Liver (tissue), 9 donors: Measurements from ENCODE around the gene LBH. TPM values are rescaled to one million over a fixed set of nuclear protein-coding genes. Genes with fewer than 3 reads are reported as not detected.

Source experiments
- DNase-seq: peaks from one replicate; pipeline ENCODE4 v3.0.0-alpha.2; 2017; ENCODE audit warnings: low spot score
- H3K27ac ChIP-seq, 2 donors: one replicate each; pipeline ENCODE4 v1.7.0; 2013; ENCODE audit warnings: inconsistent platforms in 2 of 2, low read length in 2 of 2, control low read depth in 1 of 2, low read depth in 1 of 2, mild to moderate bottlenecking in 1 of 2
- H3K27me3 ChIP-seq, 4 donors: one replicate each; pipeline versions ENCODE4 v1.6.1 to v1.7.0; 2013; ENCODE audit warnings: low read length in 3 of 4, inconsistent platforms in 1 of 4, mild to moderate bottlenecking in 1 of 4, moderate library complexity in 1 of 4; ENCODE audit not compliant: control insufficient read depth in 4 of 4, insufficient read depth in 4 of 4
- H3K36me3 ChIP-seq, 4 donors: one replicate each; pipeline versions ENCODE4 v1.6.1 to v1.7.0; 2013; ENCODE audit warnings: low read length in 3 of 4, mild to moderate bottlenecking in 3 of 4, low read depth in 1 of 4, moderate library complexity in 1 of 4; ENCODE audit not compliant: control insufficient read depth in 4 of 4, insufficient read depth in 3 of 4
- H3K4me1 ChIP-seq, 4 donors: one replicate each; pipeline versions ENCODE4 v1.6.1 to v1.7.0; 2013; ENCODE audit warnings: low read length in 3 of 4, mild to moderate bottlenecking in 3 of 4, moderate library complexity in 1 of 4; ENCODE audit not compliant: control insufficient read depth in 4 of 4, insufficient read depth in 4 of 4
- H3K4me3 ChIP-seq, 3 donors: one replicate each; pipeline versions ENCODE4 v1.6.1 to v1.7.0; 2013; ENCODE audit warnings: low read length in 3 of 3, control low read depth in 1 of 3, low read depth in 1 of 3, mild to moderate bottlenecking in 1 of 3
- H3K9ac ChIP-seq, 2 donors: one replicate each; pipeline ENCODE4 v1.7.0; 2013; ENCODE audit warnings: low read length in 2 of 2, mild to moderate bottlenecking in 2 of 2, moderate library complexity in 2 of 2, control low read depth in 1 of 2, low read depth in 1 of 2
- H3K9me3 ChIP-seq, 4 donors: one replicate each; pipeline versions ENCODE4 v1.6.1 to v1.7.0; 2013; ENCODE audit warnings: low read length in 3 of 4; ENCODE audit not compliant: control insufficient read depth in 4 of 4
- CTCF ChIP-seq: fragments of 150-350 bp; IDR thresholded peaks from 2 replicates; pipeline ENCODE4 v1.5.1; 2017; ENCODE audit warnings: improper control_type of control experiment, low read depth, low read length; ENCODE audit not compliant: missing input control
- EGR1 ChIP-seq, 2 donors: IDR thresholded peaks; 2 replicates each; pipeline ENCODE4 v1.6.1; 2016 to 2018; ENCODE audit warnings: antibody characterized with exemption in 2 of 2, low read depth in 2 of 2
- FOXA1 ChIP-seq: IDR thresholded peaks from 2 replicates; pipeline ENCODE4 v1.6.1; 2016; ENCODE audit warnings: antibody characterized with exemption
- FOXA2 ChIP-seq: IDR thresholded peaks from 2 replicates; pipeline ENCODE4 v1.6.1; 2016; ENCODE audit warnings: antibody characterized with exemption
- GABPA ChIP-seq, 2 donors: IDR thresholded peaks in 1 of 2; conservative IDR thresholded peaks in 1 of 2; 2 replicates each; pipeline ENCODE4 v1.6.1; 2016; ENCODE audit warnings: antibody characterized with exemption in 2 of 2, mild to moderate bottlenecking in 1 of 2, moderate library complexity in 1 of 2
- HNF4A ChIP-seq, 2 donors: conservative IDR thresholded peaks; 2 replicates each; pipeline ENCODE4 v1.6.1; 2016; ENCODE audit warnings: antibody characterized with exemption in 2 of 2, mild to moderate bottlenecking in 2 of 2
- HNF4G ChIP-seq: IDR thresholded peaks from 2 replicates; pipeline ENCODE4 v1.6.1; 2016; ENCODE audit warnings: antibody characterized with exemption
- JUND ChIP-seq, 2 donors: IDR thresholded peaks; 2 replicates each; pipeline ENCODE4 v1.6.1; 2016; ENCODE audit warnings: antibody characterized with exemption in 2 of 2
- NR2F2 ChIP-seq: IDR thresholded peaks from 2 replicates; pipeline ENCODE4 v1.6.1; 2016; ENCODE audit warnings: antibody characterized with exemption
- RAD21 ChIP-seq, 2 donors: IDR thresholded peaks; 2 replicates each; pipeline ENCODE4 v1.6.1; 2016; ENCODE audit warnings: antibody characterized with exemption in 2 of 2, mild to moderate bottlenecking in 2 of 2
- REST ChIP-seq: IDR thresholded peaks from 2 replicates; pipeline ENCODE4 v1.6.1; 2016; ENCODE audit warnings: antibody characterized with exemption, mild to moderate bottlenecking
- RXRA ChIP-seq, 2 donors: IDR thresholded peaks; 2 replicates each; pipeline ENCODE4 v1.6.1; 2017 to 2018; ENCODE audit warnings: antibody characterized with exemption in 2 of 2, mild to moderate bottlenecking in 1 of 2
- SP1 ChIP-seq: IDR thresholded peaks from 2 replicates; pipeline ENCODE4 v1.6.1; 2018; ENCODE audit warnings: antibody characterized with exemption, mild to moderate bottlenecking
- TAF1 ChIP-seq: conservative IDR thresholded peaks from 2 replicates; pipeline ENCODE4 v1.6.1; 2016; ENCODE audit warnings: antibody characterized with exemption, mild to moderate bottlenecking
- YY1 ChIP-seq: IDR thresholded peaks from 2 replicates; pipeline ENCODE4 v1.6.1; 2016; ENCODE audit warnings: antibody characterized with exemption, mild to moderate bottlenecking
- ZBTB33 ChIP-seq: IDR thresholded peaks from 2 replicates; pipeline ENCODE4 v1.6.1; 2016; ENCODE audit warnings: antibody characterized with exemption
- WGBS: extraction: QIAGEN DNeasy Blood & Tissue Kit; methylation state at CpG from one replicate; pipeline ENCODE4 v1.1.7; 2013; 5-methylcytosine and 5-hydroxymethylcytosine counted together
- polyA plus RNA-seq, 2 donors: library from polyadenylated mRNA; stranded (reverse) in 1 of 2; unstranded in 1 of 2; fragments of 200-250 nt in 1 of 2; fragments of >200 nt in 1 of 2; fragmentation: Nextera tagmentation in 1 of 2; extraction: Ambion mirVana in 1 of 2; gene quantifications; one replicate each; pipeline versions ENCODE4 v1.2.1 to v1.2.3, GENCODE V29; 2013 to 2015
- total RNA-seq, 2 donors: library from RNA; depleted of rRNA; stranded (reverse); fragments of >200 nt; gene quantifications; one replicate each; pipeline ENCODE4 v1.2.3, GENCODE V29; 2014
- TF ChIP-seq, protein P1 (sequence below): IDR thresholded peaks from 2 replicates; pipeline ENCODE4 v1.6.1; 2016; ENCODE audit warnings: antibody characterized with exemption
- TF ChIP-seq, protein P2 (sequence below): IDR thresholded peaks from 2 replicates; pipeline ENCODE4 v1.6.1; 2016; ENCODE audit warnings: antibody characterized with exemption
- donor health status: healthy.
- donor health status: healthy.
- donor health status: healthy.
- donor health status: healthy.
- donor health status: healthy.

Gene LBH
- total and polyA plus RNA-seq, 4 donors, result 4.1 to 50.8 (median 9.1) TPM

- 77% methylated on average over 3 of the region's 3 CpGs for WGBS
- DNase-seq, result no peak
- Histone ChIP-seq H3K9me3 (no peaks in the 10 kb centered on the region), H3K4me1 (no peaks in the 10 kb centered on the region), H3K27me3 (peaks cover 0 to 2% (median 0%) of the 10 kb centered on the region in 4 donors), H3K27ac (no peak overlapping the region), H3K9ac (no peak overlapping the region), H3K36me3 (no peaks in the 10 kb centered on the region), H3K4me3 (no peak overlapping the region)
- TF ChIP-seq FOXA1 (no peak), RXRA (IDR thresholded peaks at IDR 0.05) (no peak), CTCF (no peak), REST (no peak), RAD21 (IDR thresholded peaks at IDR 0.05) (no peak)
- TF ChIP-seq, protein P1, sequence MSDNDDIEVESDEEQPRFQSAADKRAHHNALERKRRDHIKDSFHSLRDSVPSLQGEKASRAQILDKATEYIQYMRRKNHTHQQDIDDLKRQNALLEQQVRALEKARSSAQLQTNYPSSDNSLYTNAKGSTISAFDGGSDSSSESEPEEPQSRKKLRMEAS, result no peak
Observed at GRCh38 chr2:30277582-30277981, 46.2 kb downstream of the LBH start.

GRCh38 chr2:30278419-30278818 is 47.1 kb downstream of the LBH start:
- Histone ChIP-seq H3K27ac (no peak overlapping the region), H3K4me3 (no peak overlapping the region), H3K4me1 (no peaks in the 10 kb centered on the region), H3K9ac (no peak overlapping the region), H3K9me3 (no peaks in the 10 kb centered on the region), H3K36me3 (no peaks in the 10 kb centered on the region), H3K27me3 (peaks cover 0 to 2% (median 0%) of the 10 kb centered on the region in 4 donors)
- no peak for DNase-seq
- TF ChIP-seq FOXA2, result no peak
- no peak for TF ChIP-seq JUND (IDR thresholded peaks at IDR 0.05)
- no peak for TF ChIP-seq EGR1 (IDR thresholded peaks at IDR 0.05; ENCODE audit: low read depth in 2 of 2)
- TF ChIP-seq, protein P2, sequence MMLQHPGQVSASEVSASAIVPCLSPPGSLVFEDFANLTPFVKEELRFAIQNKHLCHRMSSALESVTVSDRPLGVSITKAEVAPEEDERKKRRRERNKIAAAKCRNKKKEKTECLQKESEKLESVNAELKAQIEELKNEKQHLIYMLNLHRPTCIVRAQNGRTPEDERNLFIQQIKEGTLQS, result no peak
- TF ChIP-seq NR2F2, result no peak
- no peak for TF ChIP-seq ZBTB33
- no peak for TF ChIP-seq HNF4G
- no peak for TF ChIP-seq SP1
- no peak for TF ChIP-seq YY1
- TF ChIP-seq REST, result no peak
- TF ChIP-seq HNF4A (conservative IDR thresholded peaks at IDR 0.05), result no peak
- no peak for TF ChIP-seq CTCF
- no peak for TF ChIP-seq RAD21 (IDR thresholded peaks at IDR 0.05)
- no peak for TF ChIP-seq TAF1
- TF ChIP-seq FOXA1, result no peak
- TF ChIP-seq, protein P1, result no peak
- TF ChIP-seq GABPA (IDR thresholded peaks at IDR 0.05 in 1 of 2, conservative IDR thresholded peaks at IDR 0.05 in 1 of 2), result no peak
- 81% methylated on average over 1 of the region's 1 CpG for WGBS
